GM21528 (cell line): ENCODE results near the gene LAMA3.
"Not testable (repeated sequence)": the region's sequence is repeated elsewhere in the genome, so short reads cannot be mapped to it uniquely, and the experiment has no call there.

Experiments
- ATAC-seq: cut with Tn5 transposase; IDR thresholded peaks from one replicate; pipeline ENCODE4 v1.9.1; 2021; ENCODE audit warnings: mild to moderate bottlenecking, moderate library complexity; ENCODE audit not compliant: unreplicated experiment, low FRiP score

Gene LAMA3

DNA sequence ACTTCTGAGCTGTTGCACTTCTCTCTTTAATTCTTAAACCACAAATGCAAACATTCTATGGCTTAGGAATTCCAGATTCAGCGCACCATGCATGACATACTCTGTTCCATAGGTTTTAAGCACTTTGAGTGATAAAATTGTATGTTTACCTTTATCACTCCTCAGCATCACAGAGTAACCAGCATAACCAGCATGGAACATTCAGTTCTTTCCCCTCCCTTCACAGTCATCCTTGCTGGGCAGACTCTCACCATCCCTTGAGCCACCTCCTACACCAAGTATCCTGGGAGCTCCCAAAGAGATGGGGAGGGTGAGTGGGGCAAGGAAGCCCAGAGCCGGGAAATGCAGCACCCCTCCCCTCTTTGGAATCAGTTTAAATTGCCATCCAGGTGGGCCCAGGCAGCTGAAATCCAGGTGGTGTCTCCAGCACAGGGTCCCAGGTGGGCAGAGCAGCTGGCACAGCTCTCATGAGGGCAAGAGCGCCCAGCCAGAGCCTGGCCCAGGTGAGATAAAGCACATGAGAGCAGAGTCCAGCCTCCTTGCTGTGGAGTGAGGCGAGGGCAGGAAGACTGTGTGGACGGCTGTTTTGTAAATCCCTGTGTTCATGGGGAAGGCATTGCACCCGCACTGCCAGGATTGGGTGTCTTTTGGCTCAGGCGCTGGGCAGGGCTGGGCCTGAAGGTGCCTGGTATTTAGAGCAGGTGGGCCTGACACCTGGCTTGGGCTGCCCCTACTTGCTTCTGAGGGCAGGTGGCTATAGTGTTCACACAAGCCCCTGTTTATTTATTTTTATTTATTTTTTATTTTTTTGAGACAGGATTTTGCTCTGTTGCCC, 36.8 kb downstream of the LAMA3 start:
- ATAC-seq: no peak

DNA sequence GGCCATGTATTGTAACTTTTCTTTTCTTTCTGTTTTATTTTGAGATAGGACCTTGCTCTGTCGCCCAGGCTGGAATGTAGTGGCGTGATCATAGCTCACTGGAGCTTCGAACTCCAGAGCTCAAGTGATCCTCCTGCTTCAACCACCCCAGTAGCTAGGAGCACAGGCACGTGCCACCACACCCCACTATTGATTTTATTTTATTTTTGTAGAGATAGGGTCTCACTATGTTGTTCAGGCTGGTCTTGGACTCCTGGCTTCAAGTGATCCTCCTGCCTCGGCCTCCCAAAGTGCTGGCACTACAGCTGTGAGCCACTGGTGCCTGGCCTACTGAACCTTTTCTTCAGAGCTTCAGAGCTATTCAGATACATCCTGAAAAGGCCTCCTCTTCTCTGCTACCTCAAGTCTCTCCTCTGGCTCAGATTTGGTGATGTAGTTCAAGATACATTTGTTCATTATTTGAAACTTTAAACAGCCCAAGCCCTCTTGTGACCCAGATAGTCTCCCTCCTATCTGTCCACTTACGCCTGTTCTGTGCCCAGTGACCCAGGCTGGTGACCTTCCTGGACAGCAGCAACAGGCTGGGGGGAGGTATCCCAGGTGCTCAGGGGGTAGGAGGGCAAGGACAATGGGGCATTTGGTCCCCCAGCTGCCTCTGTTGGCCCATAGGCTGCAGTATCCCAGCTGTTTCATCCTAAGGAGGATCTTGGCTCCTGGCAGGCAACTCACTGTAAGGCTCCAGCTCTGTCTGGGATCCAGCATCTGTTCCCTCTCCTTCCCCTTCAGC, 38.6 kb downstream of the LAMA3 start:
- no peak for ATAC-seq

DNA sequence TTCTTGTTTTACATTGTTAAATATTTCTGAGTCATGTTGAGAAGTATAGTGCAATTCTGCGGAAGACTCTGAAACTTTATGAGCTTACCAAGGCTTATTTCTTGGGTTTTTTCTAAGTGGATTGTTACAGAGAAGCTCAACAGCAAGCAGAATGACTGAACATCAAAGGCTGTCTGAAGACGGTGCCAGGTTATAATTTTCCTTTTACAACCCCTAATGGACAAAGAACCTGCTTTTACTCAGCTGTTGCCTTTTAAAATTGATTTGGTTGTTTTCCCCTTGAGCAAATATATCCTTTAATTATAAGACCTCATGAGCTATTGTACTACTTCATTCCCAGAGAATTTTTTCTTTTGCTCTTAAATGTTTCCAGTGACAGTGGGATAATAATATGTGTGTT, 41.6 kb downstream of the LAMA3 start:
- no peak for ATAC-seq

DNA sequence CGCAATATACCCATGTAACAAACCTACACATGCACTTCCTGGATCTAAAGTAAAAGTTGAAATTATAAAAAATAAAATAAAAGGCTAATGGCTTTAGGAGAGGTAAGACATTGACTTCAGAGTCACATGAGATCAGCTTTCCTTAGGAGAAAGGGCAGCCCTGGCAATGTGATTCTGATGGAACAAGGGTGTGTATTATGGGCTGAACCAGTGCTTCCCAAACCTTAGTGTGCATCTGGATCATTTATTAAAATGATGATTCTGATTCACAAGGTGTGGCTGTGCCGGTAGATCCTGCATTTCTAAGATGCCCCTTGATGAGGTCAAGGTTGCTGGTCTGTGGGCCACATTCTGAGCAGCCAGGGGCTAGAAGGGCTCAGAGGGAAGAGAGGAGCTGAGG, 42.6 kb downstream of the LAMA3 start:
- ATAC-seq: no peak

DNA sequence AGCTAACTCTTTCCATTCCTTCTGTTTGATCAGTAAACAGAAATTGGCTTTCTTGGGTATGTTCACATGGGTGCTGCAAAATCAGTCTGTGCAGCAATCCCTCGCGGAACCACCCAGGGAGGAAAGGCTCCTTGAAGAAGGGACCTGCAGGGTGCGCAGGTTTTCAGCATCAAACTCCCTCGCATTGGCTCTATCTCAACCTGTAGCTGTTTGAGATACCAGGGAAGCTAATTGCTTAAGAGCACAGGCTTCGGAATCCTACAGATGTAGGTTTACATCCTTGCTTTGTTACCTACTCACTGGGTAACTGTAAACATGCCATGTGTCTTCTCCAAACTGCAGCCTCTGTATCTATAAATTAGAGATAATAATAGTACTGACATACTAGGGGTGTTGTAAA, 43.2 kb downstream of the LAMA3 start:
- ATAC-seq: no peak

DNA sequence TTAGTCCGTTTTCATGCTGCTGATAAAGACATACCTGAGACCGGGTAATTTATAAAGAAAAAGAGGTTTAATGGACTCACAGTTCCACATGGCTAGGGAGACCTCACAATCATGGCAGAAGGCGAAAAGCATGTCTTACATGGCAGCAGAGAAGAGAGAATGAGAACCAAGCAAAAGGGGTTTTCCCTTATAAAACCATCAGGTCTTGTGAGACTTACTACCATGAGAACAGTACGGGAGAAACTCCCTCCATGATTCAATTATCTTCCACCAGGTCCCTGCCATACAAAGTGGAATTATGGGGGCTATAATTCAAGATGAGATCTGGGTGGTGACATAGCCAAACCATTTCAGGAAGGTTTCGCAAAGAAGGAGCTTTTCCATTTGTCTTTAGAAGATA, 44.0 kb downstream of the LAMA3 start:
- not testable (repeated sequence) for ATAC-seq

GRCh38 chr18:23733895-23734294, 44.6 kb downstream of the LAMA3 start:
- ATAC-seq: no peak

DNA sequence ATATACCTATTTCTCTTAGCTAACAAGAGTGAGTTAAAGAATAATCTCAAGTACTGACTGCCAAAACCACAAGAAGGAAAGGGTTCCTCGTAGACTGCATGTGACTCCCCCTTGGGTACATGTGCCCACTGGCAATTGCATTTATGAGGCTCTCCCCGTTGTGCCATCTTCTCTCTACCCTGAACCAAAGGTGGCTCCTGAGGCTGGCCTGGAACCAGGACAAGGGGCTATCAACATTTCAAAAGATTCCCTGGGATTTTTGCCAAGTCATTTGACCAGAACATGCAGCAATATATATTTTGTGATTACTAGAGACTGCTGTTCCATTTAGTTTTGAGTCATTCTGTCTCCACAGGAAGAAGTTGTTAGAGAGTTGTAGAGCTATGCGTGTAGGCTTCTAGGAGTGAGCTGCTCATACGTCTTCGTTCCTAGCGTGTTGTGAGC, 45.8 kb downstream of the LAMA3 start:
- ATAC-seq: no peak

- no peak for ATAC-seq
Measured at GRCh38 chr18:23737578-23737977, 48.3 kb downstream of the LAMA3 start.

GRCh38 chr18:23738151-23738550, 48.9 kb downstream of the LAMA3 start:
- ATAC-seq: no peak

DNA sequence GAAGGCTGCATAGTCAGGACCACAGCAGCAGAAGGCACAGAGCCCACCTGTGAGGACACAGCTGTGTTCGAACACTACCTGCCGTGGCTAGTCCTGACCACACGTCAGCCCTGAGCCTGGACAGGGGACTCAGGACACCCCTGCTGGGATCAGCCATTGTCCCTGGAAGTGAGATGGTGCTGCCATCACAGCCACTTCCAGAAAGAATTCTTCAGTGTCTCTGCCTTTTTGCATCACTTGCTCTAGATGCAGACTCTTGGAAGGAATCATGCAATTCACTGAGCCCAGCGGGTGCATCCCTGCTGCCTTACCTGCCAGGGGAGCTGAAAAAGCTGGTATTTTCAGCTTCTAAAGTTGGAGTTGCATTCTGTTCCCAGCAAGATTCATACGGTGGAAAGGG, 49.3 kb downstream of the LAMA3 start:
- ATAC-seq: no peak

- no peak for ATAC-seq
Measured at GRCh38 chr18:23740105-23740830, 51.0 kb downstream of the LAMA3 start.

- not testable (repeated sequence) for ATAC-seq
Measured at GRCh38 chr18:23741967-23742366, 52.7 kb downstream of the LAMA3 start.

- ATAC-seq: no peak
Measured at GRCh38 chr18:23743733-23744333, 54.6 kb downstream of the LAMA3 start.

GRCh38 chr18:23745366-23745765, 56.1 kb downstream of the LAMA3 start:
- no peak for ATAC-seq

- ATAC-seq: no peak
Measured at GRCh38 chr18:23746851-23747250, 57.6 kb downstream of the LAMA3 start.

DNA sequence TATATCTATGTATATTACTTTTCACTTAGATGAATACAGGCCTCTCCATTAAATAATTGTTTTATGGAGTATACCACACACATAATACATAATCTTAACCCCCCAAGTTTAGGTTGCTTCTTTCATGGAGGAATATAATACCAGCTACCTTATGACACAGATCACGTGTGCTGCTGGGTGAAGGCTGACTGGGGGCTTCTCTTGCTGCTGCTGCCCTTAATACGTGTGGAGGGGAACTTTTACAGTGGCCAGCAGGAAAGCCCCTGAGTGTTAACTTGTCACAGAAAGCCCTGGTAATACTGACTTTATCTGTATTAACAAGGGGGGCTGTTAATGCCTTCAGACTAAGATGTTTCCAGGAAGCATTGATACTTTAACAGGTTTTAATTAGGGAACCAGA, 63.1 kb downstream of the LAMA3 start:
- no peak for ATAC-seq

DNA sequence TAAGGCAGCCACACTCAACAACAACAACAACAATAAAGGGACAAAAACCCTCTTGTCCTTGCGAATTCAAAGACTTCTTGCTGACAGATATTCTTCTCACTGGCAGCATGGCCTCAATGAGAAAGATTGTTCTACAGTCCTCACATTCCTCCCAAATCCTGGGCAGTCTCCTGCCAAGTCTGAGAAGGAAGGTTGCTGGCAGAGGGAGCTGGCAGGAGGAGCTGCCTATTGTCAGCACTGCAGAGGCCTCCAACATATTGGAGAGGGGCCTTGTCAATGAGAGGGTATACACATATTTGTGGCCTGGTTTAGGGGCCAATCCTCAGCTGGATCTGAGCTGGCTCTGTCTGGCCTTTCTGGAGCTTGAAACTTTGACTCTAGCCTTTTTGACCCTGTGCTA, 63.5 kb downstream of the LAMA3 start:
- no peak for ATAC-seq

DNA sequence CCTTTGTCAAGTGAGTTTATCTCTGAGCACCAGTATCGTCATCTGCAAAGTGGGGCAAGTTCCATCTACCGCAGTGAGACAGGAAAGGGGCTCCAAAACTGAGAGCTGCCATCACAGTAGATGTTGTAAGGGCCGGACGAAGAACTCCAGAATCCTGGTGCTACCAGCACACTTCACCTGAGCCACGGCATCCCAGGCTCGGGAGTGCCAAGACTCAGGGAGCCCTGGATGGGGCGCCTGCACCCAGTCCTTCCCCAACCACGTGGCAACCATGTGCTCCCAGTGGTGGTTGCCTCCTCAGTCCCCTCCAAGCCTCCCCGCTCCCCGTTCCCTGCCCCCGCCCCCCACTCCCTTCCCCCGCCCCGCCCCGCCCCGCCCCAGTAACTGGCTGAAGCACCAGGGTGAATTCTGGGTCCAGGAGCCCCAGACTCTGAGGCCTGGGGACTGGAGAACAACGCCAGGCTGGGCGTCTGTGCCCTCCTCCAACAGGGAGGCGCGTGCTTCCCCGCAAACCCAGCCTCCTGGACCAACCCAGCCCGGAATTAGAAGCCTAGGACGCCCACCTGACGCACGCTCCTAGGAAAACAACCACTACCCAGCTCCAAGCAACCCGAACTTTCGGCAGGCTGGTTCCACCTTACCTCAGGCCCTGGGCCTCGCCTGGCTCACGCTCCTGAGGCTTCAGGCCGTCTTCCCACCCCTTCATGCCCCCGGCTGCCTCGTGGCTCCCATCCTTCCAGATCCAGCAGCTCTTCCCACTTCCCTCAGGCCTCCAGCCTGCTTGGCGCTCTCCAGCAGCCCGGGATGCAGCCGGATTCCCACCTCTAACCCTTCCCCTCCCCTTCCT, 67.6 kb downstream of the LAMA3 start:
- ATAC-seq: no peak

DNA sequence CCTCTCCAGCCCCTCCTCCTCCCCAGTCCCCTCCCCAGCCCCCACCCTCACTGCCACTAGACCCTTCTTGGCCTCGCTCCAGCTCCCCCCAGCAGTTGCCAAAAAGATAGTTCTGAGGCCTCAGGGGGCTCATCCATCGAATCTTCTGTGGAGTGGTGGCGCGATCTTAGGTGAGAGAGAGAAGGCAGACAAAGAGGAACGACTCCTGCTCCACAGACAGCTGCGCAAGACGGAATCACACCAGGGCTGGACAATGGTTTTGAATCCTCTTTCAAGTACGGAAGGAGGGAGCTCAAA, 68.1 kb downstream of the LAMA3 start:
- ATAC-seq: no peak
